Calu3 (cell line): Measurements from ENCODE around the gene BLOC1S4. TPM values are rescaled to one million over a fixed set of nuclear protein-coding genes. Genes with fewer than 3 reads are reported as not detected.

ENCODE experiments used
- BruUV-seq: library from RNA; stranded (reverse); fragments of 400-500 nt; replicated peaks from 2 replicates; lab custom pipeline; 2021; lab: Mats Ljungman, UMichigan
- CTCF ChIA-PET: fragments of 300-600 bp; sonication (Branson Sonifier 250); formaldehyde crosslinking; loops from one replicate; lab custom pipeline; 2022; ENCODE audit warnings: antibody characterized with exemption; lab: Charles Lee
- DNase-seq: peaks from one replicate; pipeline ENCODE4 v3.0.0; 2022
- H3K27ac Mint-ChIP-seq: one replicate; pipeline ENCODE4 v1.8.0; 2022; ENCODE audit warnings: mixed read lengths; ENCODE audit not compliant: unreplicated experiment
- H3K27me3 Mint-ChIP-seq: one replicate; pipeline ENCODE4 v1.8.0; 2022; ENCODE audit warnings: mixed read lengths; ENCODE audit not compliant: unreplicated experiment
- H3K36me3 Mint-ChIP-seq: one replicate; pipeline ENCODE4 v1.8.0; 2022; ENCODE audit warnings: mild to moderate bottlenecking, moderate library complexity, mixed read lengths; ENCODE audit not compliant: insufficient read depth, unreplicated experiment
- H3K4me1 Mint-ChIP-seq: one replicate; pipeline ENCODE4 v1.8.0; 2022; ENCODE audit warnings: mild to moderate bottlenecking, low read depth, mixed read lengths; ENCODE audit not compliant: unreplicated experiment
- H3K4me3 Mint-ChIP-seq: one replicate; pipeline ENCODE4 v1.8.0; 2022; ENCODE audit warnings: mild to moderate bottlenecking, low read depth, moderate library complexity, mixed read lengths; ENCODE audit not compliant: unreplicated experiment
- H3K9me3 Mint-ChIP-seq: one replicate; pipeline ENCODE4 v1.8.0; 2022; ENCODE audit warnings: low read depth, mixed read lengths; ENCODE audit not compliant: unreplicated experiment
- CTCF ChIP-seq: fragments of 200-600 bp; IDR thresholded peaks from one replicate; pipeline ENCODE4 v1.8.0; 2022; ENCODE audit warnings: antibody characterized with exemption; ENCODE audit not compliant: unreplicated experiment
- intact Hi-C: fragments of 100-400 bp; cut with micrococcal nuclease; formaldehyde crosslinking; loops from one replicate; pipeline ENCODE4 v1.10.0; 2022; ENCODE audit not compliant: unreplicated experiment
- total RNA-seq: library from RNA; stranded (reverse); gene quantifications from 2 replicates; pipeline ENCODE4 v1.2.3, GENCODE V29; 2022

Gene BLOC1S4
- total RNA-seq, 1 experiment from 2014 or later: 9.2 TPM

DNA sequence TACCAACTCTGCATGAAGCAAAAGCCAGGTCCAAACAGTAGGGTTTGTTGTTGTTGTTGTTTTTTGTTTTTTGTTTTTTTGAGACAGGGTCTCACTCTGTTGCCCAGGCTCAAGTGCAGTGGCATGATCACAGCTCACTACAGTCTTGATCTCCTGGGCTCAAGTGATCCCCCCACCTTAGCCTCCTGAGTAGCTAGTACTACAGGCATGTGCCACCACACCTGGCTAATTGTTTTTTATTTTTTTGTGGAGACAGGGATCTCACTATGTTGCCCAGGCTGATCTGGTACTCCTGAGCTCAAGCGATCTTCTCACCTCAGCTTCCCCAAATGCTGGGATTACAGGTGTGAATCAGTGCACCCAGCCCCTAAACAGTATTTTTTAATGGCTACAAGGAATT, 16.1 kb upstream of the BLOC1S4 start:
- no TSS peak for BruUV-seq
- H3K27ac Mint-ChIP-seq: no peak overlapping the region
- CTCF ChIA-PET: no interaction called here

DNA sequence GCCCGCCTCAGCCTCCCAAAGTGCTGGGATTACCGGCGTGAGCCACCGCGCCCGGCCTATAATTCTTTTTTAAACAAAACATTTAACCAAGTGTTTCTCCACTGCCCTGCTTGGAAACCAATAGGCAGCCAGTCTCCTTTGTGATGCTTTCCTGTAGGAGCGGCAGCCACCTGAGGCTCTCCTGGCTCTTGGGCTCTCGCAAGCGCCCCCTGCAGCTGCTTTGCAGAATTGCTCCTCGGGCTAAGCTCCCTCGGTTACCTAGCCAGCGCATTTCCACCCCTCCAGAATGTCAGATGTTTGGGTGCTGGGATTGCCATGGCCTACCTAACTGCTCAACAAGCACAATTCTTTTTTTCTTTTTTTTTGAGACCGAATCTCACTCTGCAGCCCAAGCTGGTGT, 14.6 kb upstream of the BLOC1S4 start:
- H3K27ac Mint-ChIP-seq: no peak overlapping the region
- CTCF ChIA-PET: no interaction called here
- H3K9me3 Mint-ChIP-seq: peaks cover 9% of the 10 kb centered on the region
- DNase-seq: no peak
- H3K27me3 Mint-ChIP-seq: no peaks in the 10 kb centered on the region
- intact Hi-C loops: no loop called here
- no peak overlapping the region for H3K4me3 Mint-ChIP-seq
- BruUV-seq: no TSS peak
- H3K4me1 Mint-ChIP-seq: peaks cover 11% of the 10 kb centered on the region
- TF ChIP-seq CTCF: no peak
- H3K36me3 Mint-ChIP-seq: peaks cover 29% of the 10 kb centered on the region

More for the DNA sequence above, 16.1 kb upstream of the BLOC1S4 start:
- TF ChIP-seq CTCF: no peak
- intact Hi-C loops: no loop called here
- Mint-ChIP-seq H3K27me3 (no peaks in the 10 kb centered on the region), H3K4me1 (peaks cover 11% of the 10 kb centered on the region), H3K9me3 (peaks cover 8% of the 10 kb centered on the region), H3K36me3 (peaks cover 43% of the 10 kb centered on the region), H3K4me3 (no peak overlapping the region)
- no peak for DNase-seq

DNA sequence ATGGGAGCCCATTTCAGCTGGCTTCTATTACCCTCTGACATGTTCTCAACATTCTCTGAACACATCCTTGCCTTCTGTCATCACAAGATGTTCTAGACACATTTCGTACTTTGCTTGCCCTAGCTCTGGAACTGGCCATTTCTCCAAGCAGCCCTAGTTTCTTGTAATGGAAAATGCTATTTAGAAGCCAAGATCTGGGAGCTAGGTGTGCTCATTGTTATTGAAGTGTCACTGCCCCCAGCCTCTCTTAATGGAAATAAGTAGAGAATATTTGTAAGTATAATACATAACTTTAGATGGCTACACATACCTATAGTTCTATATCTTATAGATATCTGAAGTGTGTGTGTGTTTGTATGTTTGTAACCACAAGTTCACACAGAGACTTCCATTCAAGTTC, 13.2 kb upstream of the BLOC1S4 start:
- Mint-ChIP-seq H3K27ac (no peak overlapping the region), H3K9me3 (peaks cover 9% of the 10 kb centered on the region), H3K4me1 (peaks cover 21% of the 10 kb centered on the region), H3K36me3 (peaks cover 23% of the 10 kb centered on the region), H3K4me3 (no peak overlapping the region), H3K27me3 (no peaks in the 10 kb centered on the region)
- no peak for DNase-seq
- CTCF ChIA-PET: no interaction called here
- intact Hi-C loops: no loop called here
- no peak for TF ChIP-seq CTCF
- no TSS peak for BruUV-seq

DNA sequence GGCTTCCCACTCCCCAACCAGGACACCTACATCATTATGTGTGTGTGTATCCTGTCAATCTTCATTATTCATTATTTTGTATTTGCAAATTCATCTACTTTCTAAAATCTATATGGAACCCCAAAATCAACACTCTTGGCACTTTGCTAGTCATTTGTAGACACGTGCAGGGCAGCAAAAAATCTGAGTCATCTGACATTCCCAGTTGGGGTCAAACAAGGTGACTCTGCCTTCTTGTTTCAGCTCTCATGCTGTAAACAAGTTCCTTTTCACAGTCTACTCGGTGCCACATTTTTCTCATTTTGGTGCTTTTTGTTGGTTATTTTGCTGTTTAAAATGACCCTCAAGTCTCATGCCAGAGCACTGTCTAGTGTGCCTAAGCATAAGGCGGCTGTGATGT, 12.2 kb upstream of the BLOC1S4 start:
- Mint-ChIP-seq H3K4me3 (no peak overlapping the region), H3K27ac (peak overlapping the region; percentile 20), H3K27me3 (no peaks in the 10 kb centered on the region), H3K36me3 (peaks cover 27% of the 10 kb centered on the region), H3K4me1 (peaks cover 28% of the 10 kb centered on the region), H3K9me3 (peaks cover 9% of the 10 kb centered on the region)
- DNase-seq: no peak
- intact Hi-C loops: no loop called here
- CTCF ChIA-PET: no interaction called here
- no TSS peak for BruUV-seq
- no peak for TF ChIP-seq CTCF
